ENCODE measurements around the gene FGL2. TPM values are rescaled to one million over a fixed set of nuclear protein-coding genes. Genes with fewer than 3 reads are reported as not detected.

Gene FGL2
- total RNA-seq, 1 experiment from 2014 or later: not detected

- TF ChIP-seq ATF6 (CRISPR knock-in tag; IDR thresholded peaks at IDR 0.05) (no peak), TEAD1 (CRISPR knock-in tag; IDR thresholded peaks at IDR 0.05) (no peak), USF2 (CRISPR knock-in tag; IDR thresholded peaks at IDR 0.05) (no peak)
Observed at GRCh38 chr7:77242068-77242467, 42.4 kb upstream of the FGL2 start (continued).

- POLR2A ChIA-PET: no interaction called here
- Mint-ChIP-seq H3K36me3 (no peaks in the 10 kb centered on the region), H3K27me3 (ENCODE audit: low read depth) (no peaks in the 10 kb centered on the region), H3K4me3 (no peak overlapping the region), H3K4me1 (peaks cover 19% of the 10 kb centered on the region), H3K27ac (no peak overlapping the region), H3K9me3 (no peaks in the 10 kb centered on the region)
- TF ChIP-seq AR (CRISPR knock-in tag; IDR thresholded peaks at IDR 0.05) (no peak), ZNF396 (CRISPR knock-in tag; IDR thresholded peaks at IDR 0.05; ENCODE audit: borderline replicate concordance) (no peak), ATF1 (CRISPR knock-in tag; IDR thresholded peaks at IDR 0.05) (no peak), HMGA2 (CRISPR knock-in tag; IDR thresholded peaks at IDR 0.05) (no peak), EMX1 (CRISPR knock-in tag; IDR thresholded peaks at IDR 0.05) (no peak), FOXP1 (CRISPR knock-in tag; IDR thresholded peaks at IDR 0.05; ENCODE audit: borderline replicate concordance) (no peak), GTF2I (CRISPR knock-in tag; conservative IDR thresholded peaks at IDR 0.05) (no peak), ATF2 (CRISPR knock-in tag; IDR thresholded peaks at IDR 0.05; ENCODE audit: borderline replicate concordance, low read depth) (no peak), ZSCAN18 (CRISPR knock-in tag; IDR thresholded peaks at IDR 0.05) (no peak), NR1H2 (CRISPR knock-in tag; IDR thresholded peaks at IDR 0.05) (no peak), ZNF121 (CRISPR knock-in tag; IDR thresholded peaks at IDR 0.05) (no peak), IRF2 (CRISPR knock-in tag; IDR thresholded peaks at IDR 0.05; ENCODE audit: borderline replicate concordance, low read depth) (no peak), AFF4 (CRISPR knock-in tag; IDR thresholded peaks at IDR 0.05; ENCODE audit: borderline replicate concordance) (no peak), MLX (CRISPR knock-in tag; IDR thresholded peaks at IDR 0.05) (no peak)
- DNase-seq (ENCODE audit: low spot score) (no peak), ATAC-seq (no peak)
- CTCF ChIA-PET: interaction anchor here (1.3 kb wide), 1 partner anchor 19 kb away, joined by 3 read pairs; no protein-coding TSS in a partner anchor
Observed at GRCh38 chr7:77239471-77239870, 39.9 kb upstream of the FGL2 start.

Measured in WTC11 (cell line).